ENCODE results near the gene GLT1D1. TPM values are rescaled to one million over a fixed set of nuclear protein-coding genes. Genes with fewer than 3 reads are reported as not detected.

Gene GLT1D1
- total and polyA plus RNA-seq, 2 donors (not counting 1 experiment from before 2014, with no cell fraction given), result under 0.01 TPM; not detected in 1

GRCh38 chr12:128903236-128903635 is 50.0 kb downstream of the GLT1D1 start:
- no peak for DNase-seq (ENCODE audit: low read depth in 2 of 2)
- Histone ChIP-seq H3K27ac (ENCODE audit: insufficient read depth, low read length) (no peak overlapping the region), H3K79me2 (ENCODE audit: control insufficient read depth, insufficient read depth, low read length) (no peaks in the 10 kb centered on the region), H3K4me2 (ENCODE audit: extremely low read depth, insufficient read depth, low read length) (no peak overlapping the region), H3K27me3 (ENCODE audit: control insufficient read depth, insufficient read depth, low read length) (no peaks in the 10 kb centered on the region), H3K36me3 (ENCODE audit: control insufficient read depth, insufficient read depth, low read length) (no peaks in the 10 kb centered on the region), H3K9ac (ENCODE audit: insufficient read depth, low read length) (no peak overlapping the region), H3K9me3 (ENCODE audit: control insufficient read depth, insufficient read depth, low read depth, low read length) (no peaks in the 10 kb centered on the region), H3K4me3 (replicated peaks in 1 of 4; ENCODE audit: control extremely low read depth in 1 of 4, insufficient read depth in 1 of 4, low read depth in 3 of 4, low read length in 4 of 4) (no peak overlapping the region), H3K4me1 (ENCODE audit: control insufficient read depth, extremely low read depth, insufficient read depth, low read length) (no peaks in the 10 kb centered on the region), H2AFZ (ENCODE audit: low read length) (no peak overlapping the region), H4K20me1 (ENCODE audit: control insufficient read depth, extremely low read depth, insufficient read depth, low read length) (no peaks in the 10 kb centered on the region)
- TF ChIP-seq, protein P1, sequence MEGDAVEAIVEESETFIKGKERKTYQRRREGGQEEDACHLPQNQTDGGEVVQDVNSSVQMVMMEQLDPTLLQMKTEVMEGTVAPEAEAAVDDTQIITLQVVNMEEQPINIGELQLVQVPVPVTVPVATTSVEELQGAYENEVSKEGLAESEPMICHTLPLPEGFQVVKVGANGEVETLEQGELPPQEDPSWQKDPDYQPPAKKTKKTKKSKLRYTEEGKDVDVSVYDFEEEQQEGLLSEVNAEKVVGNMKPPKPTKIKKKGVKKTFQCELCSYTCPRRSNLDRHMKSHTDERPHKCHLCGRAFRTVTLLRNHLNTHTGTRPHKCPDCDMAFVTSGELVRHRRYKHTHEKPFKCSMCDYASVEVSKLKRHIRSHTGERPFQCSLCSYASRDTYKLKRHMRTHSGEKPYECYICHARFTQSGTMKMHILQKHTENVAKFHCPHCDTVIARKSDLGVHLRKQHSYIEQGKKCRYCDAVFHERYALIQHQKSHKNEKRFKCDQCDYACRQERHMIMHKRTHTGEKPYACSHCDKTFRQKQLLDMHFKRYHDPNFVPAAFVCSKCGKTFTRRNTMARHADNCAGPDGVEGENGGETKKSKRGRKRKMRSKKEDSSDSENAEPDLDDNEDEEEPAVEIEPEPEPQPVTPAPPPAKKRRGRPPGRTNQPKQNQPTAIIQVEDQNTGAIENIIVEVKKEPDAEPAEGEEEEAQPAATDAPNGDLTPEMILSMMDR (conservative IDR thresholded peaks at IDR 0.05 in 1 of 2, IDR thresholded peaks at IDR 0.05 in 1 of 2; ENCODE audit: low read depth in 1 of 2, low read length in 2 of 2), result no peak
- no peak for TF ChIP-seq EZH2 (IDR thresholded peaks at IDR 0.05; ENCODE audit: low read length, missing control alignments)

DNA sequence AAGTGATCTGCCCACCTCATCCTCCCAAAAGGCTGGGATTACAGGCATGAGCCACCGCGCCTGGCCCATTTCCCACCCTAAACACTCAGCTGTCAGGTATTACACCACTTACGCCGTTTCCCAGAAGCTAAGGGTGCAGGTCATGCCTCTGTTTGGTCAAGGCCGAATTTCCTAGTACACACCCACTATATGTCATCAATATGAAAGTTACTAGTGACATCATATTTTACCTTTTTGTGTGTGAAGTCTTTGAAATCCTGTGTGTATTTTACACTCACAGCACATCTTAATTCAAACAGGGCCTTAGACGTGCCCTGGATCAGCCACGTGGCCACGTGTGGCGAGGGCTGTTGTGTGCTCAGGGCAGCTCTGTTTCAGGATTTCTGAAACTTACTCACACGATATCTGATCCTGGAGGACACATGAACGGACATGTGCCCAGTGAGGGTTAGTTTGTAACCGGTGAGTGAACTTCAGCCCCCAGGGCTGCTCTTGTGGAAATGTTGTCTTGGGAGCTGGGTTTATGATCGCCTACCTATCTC is 51.8 kb downstream of the GLT1D1 start:
- Histone ChIP-seq H3K4me2 (ENCODE audit: extremely low read depth, insufficient read depth, low read length) (no peak overlapping the region), H3K79me2 (ENCODE audit: control insufficient read depth, insufficient read depth, low read length) (no peaks in the 10 kb centered on the region), H3K9ac (ENCODE audit: insufficient read depth, low read length) (no peak overlapping the region), H3K36me3 (ENCODE audit: control insufficient read depth, insufficient read depth, low read length) (no peaks in the 10 kb centered on the region), H3K9me3 (ENCODE audit: control insufficient read depth, insufficient read depth, low read depth, low read length) (no peaks in the 10 kb centered on the region), H3K27ac (ENCODE audit: insufficient read depth, low read length) (no peak overlapping the region), H3K4me3 (replicated peaks in 1 of 4; ENCODE audit: control extremely low read depth in 1 of 4, insufficient read depth in 1 of 4, low read depth in 3 of 4, low read length in 4 of 4) (no peak overlapping the region), H4K20me1 (ENCODE audit: control insufficient read depth, extremely low read depth, insufficient read depth, low read length) (no peaks in the 10 kb centered on the region), H2AFZ (ENCODE audit: low read length) (no peak overlapping the region), H3K27me3 (ENCODE audit: control insufficient read depth, insufficient read depth, low read length) (no peaks in the 10 kb centered on the region), H3K4me1 (ENCODE audit: control insufficient read depth, extremely low read depth, insufficient read depth, low read length) (no peaks in the 10 kb centered on the region)
- DNase-seq (ENCODE audit: low read depth in 2 of 2), result no peak
- TF ChIP-seq, protein P1 (conservative IDR thresholded peaks at IDR 0.05 in 1 of 2, IDR thresholded peaks at IDR 0.05 in 1 of 2; ENCODE audit: low read depth in 1 of 2, low read length in 2 of 2), result no peak
- no peak for TF ChIP-seq EZH2 (IDR thresholded peaks at IDR 0.05; ENCODE audit: low read length, missing control alignments)

GRCh38 chr12:128906485-128907137 is 53.3 kb downstream of the GLT1D1 start:
- Histone ChIP-seq H3K4me1 (ENCODE audit: control insufficient read depth, extremely low read depth, insufficient read depth, low read length) (no peaks in the 10 kb centered on the region), H3K27me3 (ENCODE audit: control insufficient read depth, insufficient read depth, low read length) (no peaks in the 10 kb centered on the region), H3K4me3 (replicated peaks in 1 of 4; ENCODE audit: control extremely low read depth in 1 of 4, insufficient read depth in 1 of 4, low read depth in 3 of 4, low read length in 4 of 4) (no peak overlapping the region), H3K36me3 (ENCODE audit: control insufficient read depth, insufficient read depth, low read length) (no peaks in the 10 kb centered on the region), H3K9ac (ENCODE audit: insufficient read depth, low read length) (no peak overlapping the region), H3K79me2 (ENCODE audit: control insufficient read depth, insufficient read depth, low read length) (no peaks in the 10 kb centered on the region), H3K9me3 (ENCODE audit: control insufficient read depth, insufficient read depth, low read depth, low read length) (no peaks in the 10 kb centered on the region), H3K4me2 (ENCODE audit: extremely low read depth, insufficient read depth, low read length) (no peak overlapping the region), H4K20me1 (ENCODE audit: control insufficient read depth, extremely low read depth, insufficient read depth, low read length) (no peaks in the 10 kb centered on the region), H2AFZ (ENCODE audit: low read length) (no peak overlapping the region), H3K27ac (ENCODE audit: insufficient read depth, low read length) (no peak overlapping the region)
- DNase-seq (ENCODE audit: low read depth in 2 of 2), result no peak
- TF ChIP-seq, protein P1 (conservative IDR thresholded peaks at IDR 0.05 in 1 of 2, IDR thresholded peaks at IDR 0.05 in 1 of 2; ENCODE audit: low read depth in 1 of 2, low read length in 2 of 2), result no peak
- TF ChIP-seq EZH2 (IDR thresholded peaks at IDR 0.05; ENCODE audit: low read length, missing control alignments), result no peak

All from fibroblast of lung (primary cell).